Kidney epithelial cell (primary cell): Measurements from ENCODE around the gene MED20. TPM values are rescaled to one million over a fixed set of nuclear protein-coding genes. Genes with fewer than 3 reads are reported as not detected.

Experiments used
- DNase-seq: peaks from one replicate; pipeline ENCODE4 v3.0.0-alpha.2; 2010; ENCODE audit warnings: low read depth
- H3K27me3 ChIP-seq: 2 replicates; pipeline ENCODE4 v1.6.0; 2011; ENCODE audit warnings: low read length; ENCODE audit not compliant: control insufficient read depth, insufficient read depth
- H3K36me3 ChIP-seq: 2 replicates; pipeline ENCODE4 v1.5.1; 2011; ENCODE audit warnings: low read length; ENCODE audit not compliant: control insufficient read depth, insufficient read depth
- H3K4me3 ChIP-seq: 2 replicates; pipeline ENCODE4 v1.5.1; 2011; ENCODE audit warnings: low read depth, mild to moderate bottlenecking, control low read depth, low read length
- total RNA-seq: library from RNA; depleted of rRNA; stranded (reverse); fragments of >200 nt; gene quantifications from 2 replicates; pipeline ENCODE4 v1.2.3, GENCODE V29; 2015
- TF ChIP-seq, protein P1 (sequence below): IDR thresholded peaks from 2 replicates; pipeline ENCODE4 v1.5.1; 2011; ENCODE audit warnings: mild to moderate bottlenecking, moderate library complexity, low read length, control low read depth, inconsistent platforms; ENCODE audit not compliant: insufficient read depth, poor library complexity, severe bottlenecking

Gene MED20
- total RNA-seq, 1 donor from 2014 or later = 21.5 TPM

GRCh38 chr6:41878961-41879405, 42.0 kb downstream of the MED20 start:
- H3K27me3 ChIP-seq = no peaks in the 10 kb centered on the region
- H3K4me3 ChIP-seq = no peak overlapping the region
- no peaks in the 10 kb centered on the region for H3K36me3 ChIP-seq
- DNase-seq = no peak
- TF ChIP-seq, protein P1, sequence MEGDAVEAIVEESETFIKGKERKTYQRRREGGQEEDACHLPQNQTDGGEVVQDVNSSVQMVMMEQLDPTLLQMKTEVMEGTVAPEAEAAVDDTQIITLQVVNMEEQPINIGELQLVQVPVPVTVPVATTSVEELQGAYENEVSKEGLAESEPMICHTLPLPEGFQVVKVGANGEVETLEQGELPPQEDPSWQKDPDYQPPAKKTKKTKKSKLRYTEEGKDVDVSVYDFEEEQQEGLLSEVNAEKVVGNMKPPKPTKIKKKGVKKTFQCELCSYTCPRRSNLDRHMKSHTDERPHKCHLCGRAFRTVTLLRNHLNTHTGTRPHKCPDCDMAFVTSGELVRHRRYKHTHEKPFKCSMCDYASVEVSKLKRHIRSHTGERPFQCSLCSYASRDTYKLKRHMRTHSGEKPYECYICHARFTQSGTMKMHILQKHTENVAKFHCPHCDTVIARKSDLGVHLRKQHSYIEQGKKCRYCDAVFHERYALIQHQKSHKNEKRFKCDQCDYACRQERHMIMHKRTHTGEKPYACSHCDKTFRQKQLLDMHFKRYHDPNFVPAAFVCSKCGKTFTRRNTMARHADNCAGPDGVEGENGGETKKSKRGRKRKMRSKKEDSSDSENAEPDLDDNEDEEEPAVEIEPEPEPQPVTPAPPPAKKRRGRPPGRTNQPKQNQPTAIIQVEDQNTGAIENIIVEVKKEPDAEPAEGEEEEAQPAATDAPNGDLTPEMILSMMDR = no peak

GRCh38 chr6:41878246-41878645, 42.7 kb downstream of the MED20 start:
- TF ChIP-seq, protein P1 = no peak
- no peaks in the 10 kb centered on the region for H3K27me3 ChIP-seq
- H3K4me3 ChIP-seq = no peak overlapping the region
- no peak for DNase-seq
- no peaks in the 10 kb centered on the region for H3K36me3 ChIP-seq

DNA sequence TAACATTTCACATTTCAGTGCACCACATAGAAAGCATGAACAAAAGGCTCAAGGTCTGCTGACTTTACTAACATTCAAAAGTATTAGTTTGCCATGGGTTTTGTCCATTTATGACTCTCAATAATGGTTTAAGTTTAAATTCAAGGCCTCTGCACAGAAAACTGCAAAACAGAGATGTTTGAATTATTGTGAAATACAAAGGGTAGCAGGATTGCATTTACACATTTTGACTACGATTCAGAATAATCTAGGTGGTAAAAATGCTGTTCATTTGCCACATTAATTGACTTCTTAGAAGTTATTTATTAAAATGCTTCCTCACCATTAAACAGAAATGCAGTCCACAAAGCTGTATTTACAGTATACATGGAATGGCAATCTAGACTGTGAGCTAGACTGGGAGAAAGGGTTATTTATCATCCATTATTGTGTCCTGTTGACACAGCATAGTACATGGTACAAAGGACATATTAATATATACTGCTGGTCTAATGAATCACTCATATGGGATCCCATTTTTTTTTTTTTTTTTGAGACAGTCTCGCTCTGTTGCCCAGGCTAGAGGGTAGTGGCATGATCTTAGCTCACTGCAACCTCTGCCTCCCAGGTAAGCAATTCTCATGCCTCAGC, 43.8 kb downstream of the MED20 start:
- TF ChIP-seq, protein P1 = no peak
- no peaks in the 10 kb centered on the region for H3K36me3 ChIP-seq
- no peaks in the 10 kb centered on the region for H3K27me3 ChIP-seq
- H3K4me3 ChIP-seq = no peak overlapping the region
- DNase-seq = no peak

DNA sequence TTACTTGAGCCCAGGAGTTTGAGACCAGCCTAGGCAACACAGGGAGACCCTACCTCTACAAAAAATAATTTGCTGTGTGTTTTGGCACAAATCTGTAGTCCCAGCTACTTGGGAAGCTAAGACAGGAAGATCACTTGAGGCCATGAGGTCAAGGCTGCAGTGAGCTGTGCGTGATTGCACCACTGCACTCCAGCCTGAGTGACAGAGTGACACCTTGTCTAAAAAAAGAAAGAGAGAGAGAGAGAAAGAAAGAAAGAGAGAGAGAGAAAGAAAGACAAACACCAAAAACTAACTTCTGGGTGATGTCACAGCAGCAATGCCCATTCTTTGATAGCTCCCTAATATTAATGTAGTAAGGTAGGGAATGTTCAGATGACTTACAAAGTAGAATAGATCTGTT, 46.2 kb downstream of the MED20 start:
- Histone ChIP-seq H3K36me3 (no peaks in the 10 kb centered on the region), H3K27me3 (no peaks in the 10 kb centered on the region)
- TF ChIP-seq, protein P1 = no peak

DNA sequence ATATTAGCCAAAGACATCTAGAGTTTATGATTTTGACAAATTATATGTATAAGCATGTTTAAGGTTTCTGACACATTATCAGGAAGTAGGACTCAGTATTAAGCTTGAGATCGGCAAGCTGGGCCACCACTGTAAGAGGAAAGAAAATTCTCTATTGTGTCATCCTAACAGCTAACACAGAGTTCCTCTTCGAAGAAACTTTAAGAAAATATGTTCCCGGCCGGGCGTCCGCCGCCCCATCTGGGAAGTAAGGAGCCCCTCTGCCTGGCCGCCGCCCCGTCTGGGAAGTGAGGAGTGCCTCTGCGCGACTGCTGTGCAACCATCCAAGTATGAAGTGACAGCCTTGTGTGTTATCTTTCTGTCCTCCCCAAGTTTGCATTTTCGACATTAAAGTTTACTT, 48.8 kb downstream of the MED20 start:
- TF ChIP-seq, protein P1 = no peak
- no peak for DNase-seq
- no peaks in the 10 kb centered on the region for H3K27me3 ChIP-seq
- no peak overlapping the region for H3K4me3 ChIP-seq
- H3K36me3 ChIP-seq = no peaks in the 10 kb centered on the region

More for the DNA sequence above, 46.2 kb downstream of the MED20 start:
- H3K4me3 ChIP-seq = no peak overlapping the region
- DNase-seq = no peak

- TF ChIP-seq, protein P1 = no peak
- no peak overlapping the region for H3K4me3 ChIP-seq
These were observed 49.2 kb downstream of the MED20 start for GRCh38 chr6:41871691-41872090.

More at GRCh38 chr6:41871691-41872090, 49.2 kb downstream of the MED20 start:
- DNase-seq = no peak
- Histone ChIP-seq H3K36me3 (no peaks in the 10 kb centered on the region), H3K27me3 (no peaks in the 10 kb centered on the region)
